RCC 7860 (cell line): ENCODE measurements around the gene SLC25A15.

Experiments
- DNase-seq: peaks from one replicate; pipeline ENCODE4 v3.0.0-alpha.2; 2015; ENCODE audit warnings: low spot score
- FAIRE-seq: peaks from 2 replicates; lab custom pipeline; 2012; peaks lifted over from hg19 to GRCh38; lab: Jason Lieb, UNC

Gene SLC25A15

DNA sequence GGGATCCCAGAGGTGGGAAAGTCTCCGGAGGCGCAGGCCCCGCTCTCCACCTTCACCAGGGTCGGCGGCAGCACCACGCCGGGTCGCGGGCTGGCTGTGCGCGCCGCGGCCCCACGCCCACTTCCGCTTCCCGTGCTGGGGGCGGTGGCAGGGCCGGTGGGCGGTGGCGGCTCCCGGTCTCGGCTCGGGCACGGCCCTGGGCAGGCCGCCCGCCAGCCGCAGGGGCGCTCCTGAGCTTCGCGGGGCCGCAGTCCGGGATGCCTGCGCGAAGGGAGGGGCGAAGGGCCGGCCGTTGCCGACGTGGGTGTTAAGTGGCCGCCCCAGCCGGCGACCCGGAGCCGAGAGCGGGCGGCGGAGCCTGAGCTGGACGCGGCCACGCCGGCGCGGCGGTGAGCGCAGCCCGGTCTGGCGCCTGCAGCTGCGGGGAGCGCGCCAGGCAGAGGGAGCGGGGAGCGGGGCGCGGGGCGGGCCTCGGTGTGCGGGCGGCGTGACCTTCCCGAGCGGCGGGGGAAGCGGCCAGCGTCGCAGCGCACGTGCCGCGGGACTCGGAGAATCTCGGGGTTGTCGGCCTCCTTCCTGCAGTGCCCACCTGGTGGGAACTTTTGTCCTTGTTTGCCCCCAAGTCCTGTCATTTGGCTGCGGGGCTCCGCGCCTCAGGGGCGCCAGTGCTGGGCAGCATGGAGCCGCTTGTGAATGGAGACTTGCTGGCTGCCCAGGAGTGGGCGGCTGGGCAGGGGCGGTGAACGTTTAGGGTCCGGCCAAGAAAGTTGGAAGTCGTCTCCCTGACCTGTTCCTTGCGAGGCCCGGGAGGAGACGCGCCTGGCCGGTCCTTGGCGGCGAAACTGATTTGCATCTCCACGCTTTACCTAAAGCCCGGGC, at the start of gene SLC25A15:
Gene SLC25A15, plus strand, starts transcription at position 337 of the 879 bp plus-strand sequence. CDS start 3,616 bp downstream, outside the sequence.
- FAIRE-seq (no peak), DNase-seq (peak; percentile 58)

DNA sequence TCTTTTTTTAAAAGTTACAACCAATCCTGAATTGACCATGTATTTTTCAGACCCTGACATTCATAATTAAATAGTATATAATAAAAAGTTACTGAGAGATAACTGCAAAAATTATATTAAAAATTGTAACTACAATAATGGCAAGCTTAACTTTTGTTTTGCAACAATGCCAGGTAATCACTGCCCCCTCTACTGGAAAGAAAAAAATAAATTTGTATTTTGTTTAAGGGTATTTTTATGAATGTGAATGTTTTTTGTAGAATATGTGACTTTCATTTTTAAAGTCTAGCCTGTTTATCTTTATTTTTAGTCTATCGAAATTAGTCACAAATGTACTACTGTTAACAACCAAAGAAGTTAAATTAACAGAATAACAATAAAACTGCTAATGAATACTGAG, 40.1 kb upstream of the SLC25A15 start:
- peak; percentile 52 for FAIRE-seq
- no peak for DNase-seq

DNA sequence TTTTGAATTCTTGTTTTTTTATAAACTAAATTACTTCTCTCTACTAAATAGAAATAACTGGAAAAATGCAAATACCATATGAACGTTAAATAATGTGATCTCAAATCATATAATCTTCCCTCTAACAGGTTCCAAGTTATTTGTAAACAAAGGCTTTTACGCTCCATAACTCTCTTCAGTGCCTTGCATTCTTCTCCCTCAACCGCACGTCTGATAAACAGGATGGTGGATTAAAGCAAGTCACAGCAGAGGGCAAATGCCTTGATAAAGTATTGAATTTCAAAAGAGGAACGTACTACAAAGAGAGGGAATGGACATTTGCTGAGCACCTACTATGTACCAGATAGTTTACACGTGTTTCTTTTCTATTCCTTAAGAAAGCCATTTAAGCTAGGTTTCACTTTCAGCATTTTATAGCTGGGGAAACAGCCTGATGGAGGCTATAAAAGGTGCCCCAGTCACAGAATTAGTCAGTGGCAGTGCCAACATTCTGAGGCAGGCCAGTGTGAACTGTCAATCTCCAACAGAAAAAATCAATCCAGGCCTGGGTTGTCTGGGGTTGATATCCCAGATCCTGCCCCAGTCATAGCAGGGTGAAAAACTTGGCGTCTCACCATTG, 34.2 kb upstream of the SLC25A15 start:
- DNase-seq (no peak), FAIRE-seq (no peak)

DNA sequence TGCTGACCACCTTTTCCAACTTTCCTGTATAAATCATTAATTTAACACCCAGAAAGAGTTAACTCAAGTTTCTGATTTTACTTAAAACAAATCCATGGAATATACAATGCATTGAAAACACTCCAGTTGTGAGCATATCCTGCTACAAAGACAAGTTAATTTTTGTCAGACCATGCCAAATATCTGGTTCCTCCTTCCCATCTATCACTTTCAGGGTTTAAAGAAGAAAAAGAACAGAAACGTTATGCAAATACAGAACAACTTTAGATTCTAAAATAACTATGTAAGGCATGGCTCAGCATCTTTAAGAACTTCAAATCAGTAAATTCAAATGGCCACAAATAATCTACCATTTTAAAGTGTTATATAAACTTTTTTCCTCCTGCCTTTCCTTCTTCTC, 33.4 kb upstream of the SLC25A15 start:
- FAIRE-seq (no peak), DNase-seq (no peak)

DNA sequence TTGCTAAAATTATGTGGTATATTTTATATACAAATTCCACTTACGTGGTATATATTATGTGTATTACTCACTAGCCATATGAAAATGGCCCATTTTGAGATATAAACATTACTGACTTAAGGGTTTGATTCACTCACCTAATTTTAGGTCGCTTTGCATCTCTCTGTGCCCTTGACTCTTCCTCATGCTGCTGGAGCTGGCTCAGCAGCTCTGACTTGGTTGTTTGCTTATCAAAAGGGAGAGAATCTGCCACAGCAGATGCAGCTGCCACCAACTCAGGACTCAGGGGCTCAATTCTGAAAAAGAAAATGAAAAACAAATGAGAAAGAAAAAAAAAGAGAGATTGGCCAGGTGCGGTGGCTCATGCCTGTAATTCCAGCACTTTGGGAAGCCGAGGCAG, 30.6 kb upstream of the SLC25A15 start:
- no peak for DNase-seq

DNA sequence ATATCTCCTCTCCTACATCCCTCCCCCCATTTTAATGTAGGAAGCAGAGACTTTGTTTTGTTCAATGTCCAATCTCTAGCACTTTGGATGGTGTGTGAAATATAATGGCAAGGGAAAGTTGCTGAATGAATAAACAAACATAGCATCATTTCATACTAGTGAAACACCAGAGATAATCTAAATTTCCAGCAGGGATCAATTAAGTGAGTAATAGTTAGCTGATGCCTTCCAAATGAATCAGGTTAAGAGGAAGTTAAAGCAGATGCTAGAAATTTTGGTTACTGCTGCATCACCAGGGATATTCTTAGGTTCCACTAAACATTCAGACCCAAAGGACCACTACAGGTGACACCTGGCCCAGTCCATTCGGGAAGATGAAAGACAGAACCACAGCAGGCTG, 26.6 kb upstream of the SLC25A15 start:
- no peak for FAIRE-seq
- no peak for DNase-seq

More for the DNA sequence above, 30.6 kb upstream of the SLC25A15 start:
- FAIRE-seq, result no peak

DNA sequence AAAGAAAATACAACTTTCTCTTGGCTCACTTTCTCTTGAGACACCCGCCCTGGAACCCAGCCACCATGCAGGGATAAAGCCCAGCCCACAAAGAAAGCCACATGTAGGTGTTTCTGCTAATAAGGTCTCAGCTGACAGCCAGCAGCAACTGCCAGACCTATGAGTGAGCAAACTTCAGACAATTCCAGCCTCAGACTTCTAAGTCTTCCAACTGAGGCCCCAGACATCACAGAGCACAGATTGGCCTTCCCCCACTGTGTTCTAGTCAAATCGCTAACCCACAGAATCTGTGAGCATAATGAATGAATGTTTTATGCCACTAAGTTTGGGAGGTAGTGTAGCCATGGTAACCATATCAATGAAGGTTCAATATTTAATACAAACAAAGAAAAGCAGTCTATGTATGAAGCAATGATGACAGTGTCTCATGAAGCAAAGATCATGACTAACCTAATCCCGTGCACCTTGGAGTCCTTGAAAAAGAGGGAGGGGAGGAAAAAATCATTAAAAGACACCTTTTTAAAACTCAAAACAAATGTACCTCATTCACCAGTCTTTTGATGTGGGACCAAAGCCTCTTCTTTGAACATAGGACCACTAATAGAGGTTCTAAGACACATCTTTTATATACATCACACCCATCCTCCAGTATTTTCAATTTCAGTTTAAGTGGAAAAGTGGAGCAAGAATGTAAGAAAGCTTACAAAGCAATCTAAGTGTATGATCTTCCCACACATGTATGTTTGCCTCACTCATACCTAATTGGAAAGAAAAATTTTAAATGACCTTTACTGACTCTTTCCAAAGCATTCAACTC, 24.6 kb upstream of the SLC25A15 start:
- FAIRE-seq (no peak), DNase-seq (no peak)

DNA sequence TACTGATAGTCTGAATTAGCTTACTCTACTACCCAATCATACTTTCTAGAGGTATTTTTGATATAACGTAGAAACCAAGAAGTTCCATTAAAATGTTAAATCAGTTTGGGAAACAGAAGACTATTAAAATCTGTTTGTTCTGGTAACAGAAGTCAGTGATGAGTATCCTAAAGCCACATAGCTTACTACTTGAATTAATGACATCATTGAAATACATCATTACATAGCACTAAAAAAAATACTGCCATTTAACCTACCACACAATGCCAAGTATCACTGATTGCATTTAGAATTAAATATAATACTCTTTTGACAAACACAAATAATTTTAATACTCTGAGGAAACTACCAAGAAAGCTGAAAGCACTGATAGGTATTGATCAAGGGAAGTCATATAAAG, 23.8 kb upstream of the SLC25A15 start:
- DNase-seq (no peak), FAIRE-seq (no peak)

DNA sequence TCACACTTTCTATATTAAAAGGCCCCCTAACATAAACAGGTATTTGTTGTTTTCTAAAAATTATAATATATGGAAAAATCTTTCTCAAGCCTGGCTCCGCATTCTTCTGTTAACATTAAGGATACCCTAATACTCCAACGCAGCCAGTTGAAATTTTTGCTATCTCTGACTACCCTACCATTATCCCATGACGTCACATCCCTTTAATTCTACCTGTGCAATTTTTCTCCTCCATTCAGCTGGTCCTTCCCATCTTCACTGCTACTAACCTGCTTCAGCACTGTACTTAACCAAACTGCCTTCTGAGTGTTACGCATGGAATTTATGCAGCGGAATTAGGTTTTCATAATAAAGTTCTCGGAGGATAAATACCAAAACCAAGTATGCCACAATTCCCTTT, 19.4 kb upstream of the SLC25A15 start:
- DNase-seq (no peak), FAIRE-seq (no peak)

DNA sequence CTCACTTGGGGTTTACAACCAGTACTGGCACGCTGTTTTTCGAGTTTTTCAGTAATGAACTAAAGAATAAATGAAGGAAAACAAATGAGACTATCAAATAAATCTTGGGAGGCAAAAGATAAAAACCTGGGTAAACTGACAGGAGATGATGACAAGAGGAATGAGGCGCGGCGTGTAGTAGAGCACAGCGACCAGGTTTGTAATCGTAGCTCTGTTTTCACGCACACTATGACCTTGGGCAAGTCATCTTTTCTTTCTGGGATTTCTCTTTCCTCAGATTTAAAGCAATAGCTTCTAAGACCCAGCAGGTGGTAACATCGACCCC, 18.8 kb upstream of the SLC25A15 start:
- DNase-seq (no peak), FAIRE-seq (no peak)

DNA sequence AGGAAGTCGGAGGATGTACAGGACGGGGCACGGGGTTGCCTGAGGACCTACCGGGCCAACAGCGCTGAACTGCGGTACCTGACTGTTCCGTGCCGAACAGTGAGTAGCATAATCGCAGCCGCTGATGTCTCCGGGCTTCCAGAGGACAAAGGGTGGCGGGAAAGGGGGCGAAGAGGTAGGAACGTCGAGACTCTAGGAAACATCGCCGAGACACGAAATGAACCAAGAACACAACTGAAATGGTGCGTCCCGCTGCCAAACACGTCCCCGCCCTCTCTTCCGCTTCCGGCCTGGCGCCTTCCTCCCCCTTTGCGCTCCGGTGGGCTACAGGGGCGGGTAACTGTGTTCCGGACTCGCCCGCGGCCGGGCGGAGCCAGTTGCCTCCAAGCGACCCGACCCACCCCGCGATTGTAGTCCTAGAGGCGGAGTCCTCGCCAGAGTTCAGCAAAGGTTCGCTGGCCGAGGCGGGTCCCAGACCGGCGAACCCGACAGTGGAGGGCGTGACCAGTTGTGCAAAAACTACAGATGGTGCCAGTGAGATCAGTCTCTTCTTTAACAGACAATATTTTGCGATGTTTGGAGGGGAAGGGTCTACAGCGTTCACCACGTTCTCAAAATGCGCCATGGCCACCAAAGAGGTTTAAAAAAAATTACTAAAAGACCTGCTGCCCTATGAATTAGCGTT, 18.3 kb upstream of the SLC25A15 start, which contains the start of gene MRPS31:
Gene MRPS31, minus strand, starts transcription at position 257 of the 685 bp plus-strand sequence. Its CDS starts 54 bp downstream, at position 203.
- peak; percentile 80 for DNase-seq
- peak; percentile 77 for FAIRE-seq

DNA sequence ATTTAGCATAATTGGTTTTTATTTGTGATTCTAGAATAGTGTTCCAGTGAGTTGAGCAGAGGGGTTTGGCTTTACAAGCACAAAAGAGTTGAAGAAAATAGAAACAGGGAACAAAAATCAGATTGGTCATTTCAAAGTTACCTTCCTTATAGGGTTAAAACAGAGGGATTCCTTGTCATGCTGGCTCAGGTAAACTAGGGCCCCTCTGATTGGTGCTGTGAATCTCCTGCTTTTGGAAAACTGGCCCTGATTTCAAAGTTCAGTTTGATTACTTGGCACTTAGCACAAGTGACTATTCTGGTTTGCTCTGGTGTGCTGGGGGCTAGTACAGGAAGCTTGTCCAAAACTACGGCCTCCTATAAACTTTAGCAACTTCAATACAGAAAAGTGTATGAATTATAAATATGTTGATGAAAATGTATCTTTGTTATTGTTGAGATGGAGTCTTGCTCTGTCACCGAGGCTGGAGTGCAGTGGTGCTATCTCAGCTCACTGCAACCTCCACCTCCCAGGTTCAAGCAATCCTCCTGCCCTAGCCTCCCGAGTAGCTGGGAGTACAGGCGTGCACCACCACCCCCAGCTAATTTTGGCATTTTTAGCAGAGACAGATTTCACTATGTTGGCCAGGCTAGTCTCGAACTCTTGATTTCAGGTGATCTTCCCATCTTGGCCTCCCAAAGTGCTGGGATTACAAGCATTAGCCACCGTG, 16.5 kb upstream of the SLC25A15 start:
- no peak for FAIRE-seq

DNA sequence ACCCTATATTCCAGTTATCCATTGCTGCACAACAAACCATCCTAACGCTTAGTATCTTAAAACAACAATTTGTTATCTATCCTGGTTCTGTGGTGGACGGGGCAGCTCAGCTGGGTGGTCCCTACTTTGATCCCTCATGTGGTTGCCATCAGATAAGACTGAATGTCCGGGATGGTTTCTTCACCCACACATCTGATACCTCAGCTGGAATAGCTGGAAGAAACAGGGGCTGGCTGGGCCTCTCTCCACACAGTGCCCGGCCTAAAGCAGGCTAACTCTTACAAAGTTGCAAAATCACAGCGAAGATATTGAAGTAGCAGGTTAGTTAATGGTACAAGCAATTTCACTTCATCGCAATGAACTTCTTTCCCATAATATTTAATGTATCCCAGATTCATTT, 14.7 kb upstream of the SLC25A15 start:
- DNase-seq (no peak), FAIRE-seq (no peak)

More for the DNA sequence above, 16.5 kb upstream of the SLC25A15 start:
- no peak for DNase-seq

DNA sequence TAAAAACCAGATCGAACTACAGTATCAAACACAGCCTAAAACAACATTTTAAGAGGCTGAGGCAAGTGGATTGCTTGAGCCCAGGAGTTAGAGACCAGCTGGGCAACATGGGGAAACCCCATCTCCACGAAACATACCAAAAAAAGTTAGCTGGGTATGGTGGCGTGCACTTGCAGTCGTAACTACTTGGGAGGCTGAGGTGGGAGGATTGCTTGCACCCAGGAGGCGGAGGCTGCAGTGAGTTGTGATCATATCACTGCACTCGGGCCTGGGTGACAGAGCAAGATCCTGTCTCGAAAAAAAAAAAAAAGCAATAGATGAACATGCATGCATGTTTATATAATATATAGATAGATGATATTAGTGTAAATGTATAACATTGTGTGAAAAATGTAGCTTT, 13.2 kb upstream of the SLC25A15 start:
- FAIRE-seq, result no peak
- DNase-seq, result no peak

DNA sequence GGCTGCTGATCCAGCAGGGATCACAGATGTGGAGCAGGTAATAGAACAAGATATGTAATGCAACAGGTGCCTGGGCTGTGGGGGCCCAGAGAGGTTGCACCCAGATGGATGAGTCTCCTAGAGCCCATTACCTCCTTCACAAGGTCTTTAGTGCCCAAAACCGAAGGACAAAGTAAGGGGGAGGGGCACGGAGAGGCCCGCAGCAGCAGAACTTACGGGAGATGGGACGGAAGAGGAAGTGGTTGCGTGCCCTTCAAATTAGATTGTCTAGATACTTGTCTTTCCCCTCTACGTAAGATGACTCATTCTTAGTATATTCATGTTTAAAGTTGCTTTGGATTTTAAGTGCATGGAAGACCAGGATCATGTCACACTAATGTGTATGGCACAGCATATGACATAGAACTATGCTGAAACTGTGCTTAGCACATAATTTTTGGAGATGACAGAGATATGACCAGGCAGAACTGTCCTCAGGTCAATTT, 12.7 kb upstream of the SLC25A15 start:
- FAIRE-seq (no peak), DNase-seq (peak; percentile 29)

DNA sequence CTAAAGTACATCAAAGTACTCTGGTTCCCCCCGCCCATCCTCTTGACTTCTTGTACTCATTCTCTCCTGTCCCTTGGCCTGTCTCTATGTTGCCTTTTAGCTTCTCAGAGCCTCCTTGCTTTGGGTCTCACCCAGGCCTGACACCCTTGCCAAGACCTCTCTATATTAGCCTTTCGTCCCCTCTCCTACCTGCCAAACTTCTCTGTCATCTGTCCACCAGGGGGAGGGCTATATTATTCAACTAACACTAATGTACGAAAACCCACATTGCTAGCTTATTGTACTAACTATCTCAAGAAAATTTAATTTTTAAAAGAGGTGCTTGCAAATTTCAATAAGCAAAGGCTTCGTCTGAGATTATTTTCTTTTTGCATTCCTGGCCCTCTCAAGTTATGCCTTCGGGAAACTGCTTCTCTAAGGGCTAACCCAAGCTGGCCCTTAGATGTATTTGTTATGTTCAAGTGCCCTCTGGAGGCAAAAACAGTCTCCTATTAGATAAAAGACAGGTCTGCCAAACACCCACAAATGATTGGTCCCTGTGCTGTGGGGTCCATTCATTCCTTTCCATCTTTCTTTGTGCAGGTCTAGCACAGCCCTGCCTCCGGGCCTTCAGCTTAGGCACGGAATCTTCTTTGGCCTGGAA, 12.1 kb upstream of the SLC25A15 start:
- DNase-seq (peak; percentile 29), FAIRE-seq (no peak)

DNA sequence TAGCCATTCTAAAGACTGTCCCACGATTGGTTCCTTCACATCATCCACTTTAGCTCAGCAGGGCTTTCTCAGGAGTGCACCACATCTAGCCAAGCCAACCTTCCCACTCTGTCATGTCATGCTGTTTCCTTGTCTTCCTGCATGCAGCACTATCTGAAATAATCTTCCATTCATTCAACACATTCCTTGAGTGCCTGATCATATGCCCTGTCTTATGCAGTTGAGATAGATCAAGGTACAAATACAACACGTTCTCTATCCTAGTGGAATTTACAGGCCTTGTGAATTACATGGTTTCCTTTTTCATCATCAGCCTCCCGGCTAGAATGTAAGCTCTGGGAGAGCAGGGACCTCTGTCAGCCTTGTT, 11.6 kb upstream of the SLC25A15 start:
- no peak for DNase-seq
- FAIRE-seq, result no peak

DNA sequence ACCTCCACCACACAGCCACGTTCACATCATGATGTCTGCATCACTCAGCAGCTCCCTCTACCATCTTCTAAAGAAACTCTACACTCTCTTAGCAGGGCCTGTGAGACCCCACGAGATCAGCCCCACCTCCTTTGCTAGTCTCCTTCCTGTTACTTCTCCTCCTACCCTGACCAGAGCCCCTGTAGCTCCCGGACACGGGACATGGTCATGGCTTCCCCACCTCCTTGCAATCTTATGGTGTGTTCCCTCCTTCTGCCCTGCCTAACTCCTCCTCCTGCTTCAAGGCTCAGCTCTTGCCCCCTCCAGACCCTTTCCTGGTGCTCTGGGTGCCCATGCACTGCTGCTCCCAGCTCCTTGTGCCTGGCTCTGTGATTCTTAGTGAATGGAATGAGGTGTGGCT, 10.4 kb upstream of the SLC25A15 start:
- FAIRE-seq, result no peak
- DNase-seq, result no peak

DNA sequence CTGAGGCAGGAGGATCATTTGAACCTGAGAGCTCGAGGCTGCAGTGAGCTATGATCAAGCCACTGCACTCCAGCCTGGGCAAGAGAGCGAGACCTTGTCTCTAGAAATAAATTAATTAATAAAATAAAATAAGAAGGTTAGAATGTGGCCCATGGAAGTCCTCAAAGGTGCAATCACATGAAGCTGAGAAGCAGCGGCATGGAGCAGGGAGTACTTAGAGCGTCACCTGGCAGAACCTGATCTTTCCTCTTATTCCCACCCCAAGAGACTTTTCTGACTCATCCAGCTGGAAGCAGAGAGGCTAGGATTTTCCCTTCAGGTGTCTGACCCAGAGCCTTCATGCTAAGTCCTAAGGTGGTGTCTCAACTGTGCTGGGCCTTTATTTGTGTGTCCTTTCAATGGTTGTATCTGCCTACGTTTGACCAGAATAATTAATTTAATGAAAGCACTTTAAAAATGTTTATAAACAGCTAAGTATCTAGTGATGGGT, 9.6 kb upstream of the SLC25A15 start:
- DNase-seq, result no peak

More for the DNA sequence above, 9.6 kb upstream of the SLC25A15 start:
- FAIRE-seq, result no peak
